Ureter (tissue), 1 donor: ENCODE results near the gene GAPDHS. TPM values are rescaled to one million over a fixed set of nuclear protein-coding genes. Genes with fewer than 3 reads are reported as not detected.

Experiments
- total RNA-seq: library from RNA; stranded (reverse); gene quantifications from one replicate; pipeline ENCODE4 v1.2.4, GENCODE V29; 2023
- donor health status: DM: yes; HTN: yes; CAD: no.

Gene GAPDHS
- total RNA-seq, 1 donor from 2014 or later, result not detected

Other genes starting within 250 kb of the GAPDHS start
- not detected for gene MAG, start 241.3 kb upstream of the GAPDHS start, total RNA-seq
- gene CD22, start 204.3 kb upstream of the GAPDHS start, total RNA-seq, result 4.2 TPM
- gene FFAR1, start 185.6 kb upstream of the GAPDHS start, total RNA-seq, result not detected
- not detected for gene FFAR3, start 175.0 kb upstream of the GAPDHS start, total RNA-seq
- gene GPR42, start 162.4 kb upstream of the GAPDHS start, total RNA-seq, result not detected
- 0.36 TPM for gene FFAR2, start 85.2 kb upstream of the GAPDHS start, total RNA-seq
- gene KRTDAP, start 43.0 kb upstream of the GAPDHS start, total RNA-seq, result not detected
- gene DMKN, start 19.8 kb upstream of the GAPDHS start, total RNA-seq, result 131 TPM
- gene SBSN, start 5.1 kb upstream of the GAPDHS start, total RNA-seq, result not detected
- 113 TPM for gene TMEM147, start 12.2 kb downstream of the GAPDHS start, total RNA-seq
- not detected for gene ATP4A, start 30.2 kb downstream of the GAPDHS start, total RNA-seq
- not detected for gene PMIS2, start 52.7 kb downstream of the GAPDHS start, total RNA-seq
- gene HAUS5, start 79.3 kb downstream of the GAPDHS start, total RNA-seq, result 19.2 TPM
- gene RBM42, start 95.6 kb downstream of the GAPDHS start, total RNA-seq, result 66.6 TPM
- 1.1 TPM for gene ETV2, start 108.3 kb downstream of the GAPDHS start, total RNA-seq
- 473 TPM for gene COX6B1, start 114.9 kb downstream of the GAPDHS start, total RNA-seq
- 631 TPM for gene UPK1A, start 133.1 kb downstream of the GAPDHS start, total RNA-seq
- gene ZBTB32, start 171.1 kb downstream of the GAPDHS start, total RNA-seq, result not detected
- 43.7 TPM for gene KMT2B, start 184.5 kb downstream of the GAPDHS start, total RNA-seq
- 14.7 TPM for gene IGFLR1, start 209.0 kb downstream of the GAPDHS start, total RNA-seq
- gene U2AF1L4, start 212.0 kb downstream of the GAPDHS start, total RNA-seq, result 32.9 TPM
- 81.1 TPM for gene PSENEN, start 212.2 kb downstream of the GAPDHS start, total RNA-seq
- 7.2 TPM for gene LIN37, start 215.1 kb downstream of the GAPDHS start, total RNA-seq
- 80.9 TPM for gene HSPB6, start 223.6 kb downstream of the GAPDHS start, total RNA-seq
- gene PROSER3, start 224.7 kb downstream of the GAPDHS start, total RNA-seq, result 51.1 TPM
- gene ARHGAP33, start 242.1 kb downstream of the GAPDHS start, total RNA-seq, result 17.8 TPM